WTC11 (cell line): ENCODE measurements around the gene ZNF892.

Experiments used
- CBFB ChIP-seq: sonication (generic); formaldehyde crosslinking; IDR thresholded peaks from 2 replicates; pipeline ENCODE4 v1.8.1; 2022; ENCODE audit warnings: mild to moderate bottlenecking, low read depth, missing genetic modification reagents
- ELF4 ChIP-seq: sonication (generic); formaldehyde crosslinking; IDR thresholded peaks from 2 replicates; pipeline ENCODE4 v1.8.1; 2022; ENCODE audit warnings: low read depth, mild to moderate bottlenecking, moderate library complexity, missing genetic modification reagents
- JAZF1 ChIP-seq: fragments of 250-450 bp; sonication (Bioruptor Pico); IDR thresholded peaks from 2 replicates; pipeline ENCODE4 v1.9.0; 2021; ENCODE audit warnings: moderate library complexity, mild to moderate bottlenecking, inconsistent platforms
- JUN ChIP-seq: sonication (generic); formaldehyde crosslinking; IDR thresholded peaks from 2 replicates; pipeline ENCODE4 v1.8.0; 2023; ENCODE audit warnings: mild to moderate bottlenecking, missing genetic modification reagents
- TCF7 ChIP-seq: sonication (generic); formaldehyde crosslinking; IDR thresholded peaks from 2 replicates; pipeline ENCODE4 v1.8.0; 2022; ENCODE audit warnings: mild to moderate bottlenecking, low read depth, missing genetic modification reagents, moderate library complexity
- ZNF121 ChIP-seq: sonication (generic); formaldehyde crosslinking; IDR thresholded peaks from 2 replicates; pipeline ENCODE4 v1.8.0; 2023; ENCODE audit warnings: missing genetic modification reagents
- TF ChIP-seq, protein P1 (sequence below): sonication (generic); formaldehyde crosslinking; IDR thresholded peaks from 2 replicates; pipeline ENCODE4 v1.8.1; 2023; ENCODE audit warnings: mild to moderate bottlenecking, missing genetic modification reagents, borderline replicate concordance
- TF ChIP-seq, protein P2 (sequence below): fragments of 200-600 bp; IDR thresholded peaks from 2 replicates; pipeline ENCODE4 v1.8.0; 2022; ENCODE audit warnings: antibody characterized with exemption
- TF ChIP-seq, protein P3 (sequence below): sonication (generic); formaldehyde crosslinking; IDR thresholded peaks from 2 replicates; pipeline ENCODE4 v1.8.0; 2022; ENCODE audit warnings: mild to moderate bottlenecking, missing genetic modification reagents
- TF ChIP-seq, protein P4 (sequence below): sonication (generic); formaldehyde crosslinking; IDR thresholded peaks from 2 replicates; pipeline ENCODE4 v1.8.0; 2023; ENCODE audit warnings: missing genetic modification reagents

DNA sequence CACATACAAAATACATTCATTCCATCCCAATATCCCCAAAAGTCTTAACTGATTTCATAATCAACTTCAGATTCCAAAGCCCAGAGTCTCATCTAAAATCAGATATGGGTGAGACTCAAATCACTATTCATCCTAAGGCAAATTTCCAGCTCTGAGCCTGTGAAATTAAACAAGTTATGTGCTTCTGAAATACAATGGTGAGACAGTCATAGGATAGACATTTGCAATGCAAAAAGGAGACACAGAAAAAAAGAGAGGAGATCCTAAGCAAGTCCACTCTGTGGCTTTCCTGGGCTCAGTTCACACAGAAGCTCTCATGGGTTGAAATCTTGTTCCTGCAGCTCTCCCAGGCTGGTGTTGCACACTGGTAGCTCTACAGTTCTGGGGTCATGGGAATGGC is 18.3 kb downstream of the ZNF892 start:
- TF ChIP-seq, protein P1, sequence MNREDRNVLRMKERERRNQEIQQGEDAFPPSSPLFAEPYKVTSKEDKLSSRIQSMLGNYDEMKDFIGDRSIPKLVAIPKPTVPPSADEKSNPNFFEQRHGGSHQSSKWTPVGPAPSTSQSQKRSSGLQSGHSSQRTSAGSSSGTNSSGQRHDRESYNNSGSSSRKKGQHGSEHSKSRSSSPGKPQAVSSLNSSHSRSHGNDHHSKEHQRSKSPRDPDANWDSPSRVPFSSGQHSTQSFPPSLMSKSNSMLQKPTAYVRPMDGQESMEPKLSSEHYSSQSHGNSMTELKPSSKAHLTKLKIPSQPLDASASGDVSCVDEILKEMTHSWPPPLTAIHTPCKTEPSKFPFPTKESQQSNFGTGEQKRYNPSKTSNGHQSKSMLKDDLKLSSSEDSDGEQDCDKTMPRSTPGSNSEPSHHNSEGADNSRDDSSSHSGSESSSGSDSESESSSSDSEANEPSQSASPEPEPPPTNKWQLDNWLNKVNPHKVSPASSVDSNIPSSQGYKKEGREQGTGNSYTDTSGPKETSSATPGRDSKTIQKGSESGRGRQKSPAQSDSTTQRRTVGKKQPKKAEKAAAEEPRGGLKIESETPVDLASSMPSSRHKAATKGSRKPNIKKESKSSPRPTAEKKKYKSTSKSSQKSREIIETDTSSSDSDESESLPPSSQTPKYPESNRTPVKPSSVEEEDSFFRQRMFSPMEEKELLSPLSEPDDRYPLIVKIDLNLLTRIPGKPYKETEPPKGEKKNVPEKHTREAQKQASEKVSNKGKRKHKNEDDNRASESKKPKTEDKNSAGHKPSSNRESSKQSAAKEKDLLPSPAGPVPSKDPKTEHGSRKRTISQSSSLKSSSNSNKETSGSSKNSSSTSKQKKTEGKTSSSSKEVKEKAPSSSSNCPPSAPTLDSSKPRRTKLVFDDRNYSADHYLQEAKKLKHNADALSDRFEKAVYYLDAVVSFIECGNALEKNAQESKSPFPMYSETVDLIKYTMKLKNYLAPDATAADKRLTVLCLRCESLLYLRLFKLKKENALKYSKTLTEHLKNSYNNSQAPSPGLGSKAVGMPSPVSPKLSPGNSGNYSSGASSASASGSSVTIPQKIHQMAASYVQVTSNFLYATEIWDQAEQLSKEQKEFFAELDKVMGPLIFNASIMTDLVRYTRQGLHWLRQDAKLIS (CRISPR knock-in tag), result no peak
- no peak for TF ChIP-seq CBFB (CRISPR knock-in tag)
- no peak for TF ChIP-seq JAZF1 (CRISPR knock-in tag)
- TF ChIP-seq, protein P2, sequence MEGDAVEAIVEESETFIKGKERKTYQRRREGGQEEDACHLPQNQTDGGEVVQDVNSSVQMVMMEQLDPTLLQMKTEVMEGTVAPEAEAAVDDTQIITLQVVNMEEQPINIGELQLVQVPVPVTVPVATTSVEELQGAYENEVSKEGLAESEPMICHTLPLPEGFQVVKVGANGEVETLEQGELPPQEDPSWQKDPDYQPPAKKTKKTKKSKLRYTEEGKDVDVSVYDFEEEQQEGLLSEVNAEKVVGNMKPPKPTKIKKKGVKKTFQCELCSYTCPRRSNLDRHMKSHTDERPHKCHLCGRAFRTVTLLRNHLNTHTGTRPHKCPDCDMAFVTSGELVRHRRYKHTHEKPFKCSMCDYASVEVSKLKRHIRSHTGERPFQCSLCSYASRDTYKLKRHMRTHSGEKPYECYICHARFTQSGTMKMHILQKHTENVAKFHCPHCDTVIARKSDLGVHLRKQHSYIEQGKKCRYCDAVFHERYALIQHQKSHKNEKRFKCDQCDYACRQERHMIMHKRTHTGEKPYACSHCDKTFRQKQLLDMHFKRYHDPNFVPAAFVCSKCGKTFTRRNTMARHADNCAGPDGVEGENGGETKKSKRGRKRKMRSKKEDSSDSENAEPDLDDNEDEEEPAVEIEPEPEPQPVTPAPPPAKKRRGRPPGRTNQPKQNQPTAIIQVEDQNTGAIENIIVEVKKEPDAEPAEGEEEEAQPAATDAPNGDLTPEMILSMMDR, result no peak
- no peak for TF ChIP-seq ELF4 (CRISPR knock-in tag)
- TF ChIP-seq, protein P3, sequence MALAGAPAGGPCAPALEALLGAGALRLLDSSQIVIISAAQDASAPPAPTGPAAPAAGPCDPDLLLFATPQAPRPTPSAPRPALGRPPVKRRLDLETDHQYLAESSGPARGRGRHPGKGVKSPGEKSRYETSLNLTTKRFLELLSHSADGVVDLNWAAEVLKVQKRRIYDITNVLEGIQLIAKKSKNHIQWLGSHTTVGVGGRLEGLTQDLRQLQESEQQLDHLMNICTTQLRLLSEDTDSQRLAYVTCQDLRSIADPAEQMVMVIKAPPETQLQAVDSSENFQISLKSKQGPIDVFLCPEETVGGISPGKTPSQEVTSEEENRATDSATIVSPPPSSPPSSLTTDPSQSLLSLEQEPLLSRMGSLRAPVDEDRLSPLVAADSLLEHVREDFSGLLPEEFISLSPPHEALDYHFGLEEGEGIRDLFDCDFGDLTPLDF, result no peak
- TF ChIP-seq, protein P4, sequence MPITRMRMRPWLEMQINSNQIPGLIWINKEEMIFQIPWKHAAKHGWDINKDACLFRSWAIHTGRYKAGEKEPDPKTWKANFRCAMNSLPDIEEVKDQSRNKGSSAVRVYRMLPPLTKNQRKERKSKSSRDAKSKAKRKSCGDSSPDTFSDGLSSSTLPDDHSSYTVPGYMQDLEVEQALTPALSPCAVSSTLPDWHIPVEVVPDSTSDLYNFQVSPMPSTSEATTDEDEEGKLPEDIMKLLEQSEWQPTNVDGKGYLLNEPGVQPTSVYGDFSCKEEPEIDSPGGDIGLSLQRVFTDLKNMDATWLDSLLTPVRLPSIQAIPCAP (CRISPR knock-in tag), result no peak
- TF ChIP-seq ZNF121 (CRISPR knock-in tag), result no peak
- no peak for TF ChIP-seq TCF7 (CRISPR knock-in tag)
- no peak for TF ChIP-seq JUN (CRISPR knock-in tag)
